ENCODE measurements around the gene PGGT1B.

PGGT1B gene

GRCh38 chr5:115229606-115230005 is 33.1 kb downstream of the PGGT1B start:
- H3K79me2 ChIP-seq (ENCODE audit: control insufficient read depth, low read length) = no peaks in the 10 kb centered on the region
- no peaks in the 10 kb centered on the region for H3K27me3 ChIP-seq (ENCODE audit: control insufficient read depth, low read length)
- no peak overlapping the region for H3K4me3 ChIP-seq (ENCODE audit: low read length)
- H3F3A ChIP-seq (ENCODE audit: control insufficient read depth, insufficient read depth) = peaks cover 2% of the 10 kb centered on the region; the same call in 1 of the 2 replicates
- H3K4me1 ChIP-seq (ENCODE audit: control insufficient read depth, low read length) = peaks cover 11% of the 10 kb centered on the region
- peaks cover 51% of the 10 kb centered on the region for H3K36me3 ChIP-seq (ENCODE audit: control insufficient read depth, low read length)
- no peaks in the 10 kb centered on the region for H3K9me2 ChIP-seq (replicated peaks; ENCODE audit: control insufficient read depth, low read length)
- no peaks in the 10 kb centered on the region for H3K9me3 ChIP-seq (ENCODE audit: control insufficient read depth, insufficient read depth, low read length)
- H4K20me1 ChIP-seq (ENCODE audit: control insufficient read depth, insufficient read depth, low read depth, low read length) = no peaks in the 10 kb centered on the region
- no peak overlapping the region for H3K27ac ChIP-seq (ENCODE audit: low read depth, low read length)
- H3K4me2 ChIP-seq (ENCODE audit: low read length) = no peak overlapping the region
- TF ChIP-seq CTCF (IDR thresholded peaks at IDR 0.05; ENCODE audit: low read depth, low read length, poor library complexity, severe bottlenecking) (no peak), EZH2phosphoT487 (IDR thresholded peaks at IDR 0.05; ENCODE audit: borderline replicate concordance, low read length) (no peak)

GRCh38 chr5:115227281-115227680 is 35.4 kb downstream of the PGGT1B start:
- Histone ChIP-seq H3K36me3 (ENCODE audit: control insufficient read depth, low read length) (peaks cover 61% of the 10 kb centered on the region), H3K9me2 (replicated peaks; ENCODE audit: control insufficient read depth, low read length) (no peaks in the 10 kb centered on the region), H3K9me3 (ENCODE audit: control insufficient read depth, insufficient read depth, low read length) (no peaks in the 10 kb centered on the region), H3K27me3 (ENCODE audit: control insufficient read depth, low read length) (no peaks in the 10 kb centered on the region), H3K4me3 (ENCODE audit: low read length) (no peak overlapping the region), H3K4me2 (ENCODE audit: low read length) (no peak overlapping the region), H3K4me1 (ENCODE audit: control insufficient read depth, low read length) (peaks cover 26% of the 10 kb centered on the region), H3K27ac (ENCODE audit: low read depth, low read length) (no peak overlapping the region), H3F3A (ENCODE audit: control insufficient read depth, insufficient read depth) (peaks cover 2% of the 10 kb centered on the region; the same call in 1 of the 2 replicates), H4K20me1 (ENCODE audit: control insufficient read depth, insufficient read depth, low read depth, low read length) (no peaks in the 10 kb centered on the region), H3K79me2 (ENCODE audit: control insufficient read depth, low read length) (no peaks in the 10 kb centered on the region)
- no peak for TF ChIP-seq CTCF (IDR thresholded peaks at IDR 0.05; ENCODE audit: low read depth, low read length, poor library complexity, severe bottlenecking)
- TF ChIP-seq EZH2phosphoT487 (IDR thresholded peaks at IDR 0.05; ENCODE audit: borderline replicate concordance, low read length) = no peak

- H3F3A ChIP-seq (ENCODE audit: control insufficient read depth, insufficient read depth) = 0 out of 2 replicates have a peak, but pooled peaks cover 2% of the 10 kb centered on the region
These were observed 48.1 kb downstream of the PGGT1B start for GRCh38 chr5:115214541-115214940.

More at GRCh38 chr5:115214541-115214940, 48.1 kb downstream of the PGGT1B start:
- Histone ChIP-seq H3K9me3 (ENCODE audit: control insufficient read depth, insufficient read depth, low read length) (no peaks in the 10 kb centered on the region), H3K9me2 (replicated peaks; ENCODE audit: control insufficient read depth, low read length) (no peaks in the 10 kb centered on the region), H3K36me3 (ENCODE audit: control insufficient read depth, low read length) (peaks cover 15% of the 10 kb centered on the region), H3K79me2 (ENCODE audit: control insufficient read depth, low read length) (no peaks in the 10 kb centered on the region), H3K27me3 (ENCODE audit: control insufficient read depth, low read length) (no peaks in the 10 kb centered on the region), H3K4me3 (ENCODE audit: low read length) (no peak overlapping the region), H3K4me2 (ENCODE audit: low read length) (no peak overlapping the region), H3K4me1 (ENCODE audit: control insufficient read depth, low read length) (peaks cover 21% of the 10 kb centered on the region), H3K27ac (ENCODE audit: low read depth, low read length) (no peak overlapping the region), H4K20me1 (ENCODE audit: control insufficient read depth, insufficient read depth, low read depth, low read length) (no peaks in the 10 kb centered on the region)
- no peak for TF ChIP-seq EZH2phosphoT487 (IDR thresholded peaks at IDR 0.05; ENCODE audit: borderline replicate concordance, low read length)
- no peak for TF ChIP-seq CTCF (IDR thresholded peaks at IDR 0.05; ENCODE audit: low read depth, low read length, poor library complexity, severe bottlenecking)

Measured in DOHH2 (cell line).